NCI-H446 treated with DMSO at 0.1 percent for 48 hours (cell line): ENCODE results near the gene ZHX3.

ENCODE experiments used
- DNase-seq: peaks from one replicate; lab custom pipeline; 2025; lab: John Stamatoyannopoulos, UW

Gene ZHX3

GRCh38 chr20:41293269-41294037, 24.1 kb downstream of the ZHX3 start:
- DNase-seq, result no peak

DNA sequence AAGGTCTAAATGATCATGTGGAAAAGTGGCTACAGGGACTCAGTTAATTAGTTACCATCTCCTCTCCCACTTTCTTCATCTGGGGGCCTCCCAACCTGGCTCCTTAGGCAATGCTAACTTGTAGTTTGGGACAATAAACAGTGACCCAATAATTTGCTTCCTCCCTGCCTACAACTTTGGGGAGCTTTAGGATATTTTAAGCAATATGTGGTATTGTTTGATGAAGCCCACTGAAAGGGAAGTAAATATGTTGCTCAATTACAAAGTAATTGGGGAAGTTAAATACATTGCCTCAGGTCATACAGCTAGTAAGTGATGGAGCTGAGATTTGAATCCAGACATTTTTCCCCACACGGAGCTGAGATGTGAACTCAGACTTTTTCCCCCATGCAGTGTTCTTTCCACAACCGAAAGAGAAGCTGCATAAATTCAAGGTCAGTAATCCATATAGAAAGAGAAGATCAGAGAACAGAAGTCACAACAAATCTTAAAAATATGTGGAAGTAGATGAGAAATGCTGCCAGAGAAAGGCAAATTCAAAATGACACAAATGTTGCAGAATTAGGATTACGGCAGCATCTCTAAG, 26.6 kb downstream of the ZHX3 start:
- DNase-seq, result no peak

- DNase-seq, result no peak
These were observed 30.2 kb downstream of the ZHX3 start for GRCh38 chr20:41287327-41287726.

DNA sequence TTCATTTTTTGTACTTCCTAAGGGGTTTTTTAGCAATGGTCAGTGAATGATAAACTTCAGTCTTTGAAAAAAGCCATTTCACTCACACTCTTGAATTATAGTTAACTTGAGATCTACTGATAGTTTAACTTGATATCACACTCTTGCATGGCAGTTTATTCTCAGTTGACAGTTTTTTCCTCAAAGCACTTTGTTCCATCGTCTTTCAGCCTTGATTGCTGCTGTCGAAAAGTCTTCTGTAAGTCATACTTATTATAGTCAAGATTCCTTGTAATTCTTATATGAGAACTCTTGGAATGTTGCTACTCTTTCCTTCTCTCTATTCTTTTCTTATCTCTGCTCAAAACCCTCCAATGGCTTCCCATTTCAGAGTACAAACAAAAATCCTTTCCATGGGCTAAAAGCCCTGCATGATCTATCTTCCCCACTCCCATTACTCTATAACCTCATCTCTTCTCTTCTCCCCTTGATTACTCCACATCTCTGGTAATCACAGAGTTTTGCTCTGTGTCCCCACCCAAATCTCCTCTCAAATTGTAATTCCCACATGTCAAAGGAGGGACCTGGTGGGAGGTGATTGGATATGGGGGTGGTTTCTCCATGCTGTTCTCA, 31.2 kb downstream of the ZHX3 start:
- no peak for DNase-seq

DNA sequence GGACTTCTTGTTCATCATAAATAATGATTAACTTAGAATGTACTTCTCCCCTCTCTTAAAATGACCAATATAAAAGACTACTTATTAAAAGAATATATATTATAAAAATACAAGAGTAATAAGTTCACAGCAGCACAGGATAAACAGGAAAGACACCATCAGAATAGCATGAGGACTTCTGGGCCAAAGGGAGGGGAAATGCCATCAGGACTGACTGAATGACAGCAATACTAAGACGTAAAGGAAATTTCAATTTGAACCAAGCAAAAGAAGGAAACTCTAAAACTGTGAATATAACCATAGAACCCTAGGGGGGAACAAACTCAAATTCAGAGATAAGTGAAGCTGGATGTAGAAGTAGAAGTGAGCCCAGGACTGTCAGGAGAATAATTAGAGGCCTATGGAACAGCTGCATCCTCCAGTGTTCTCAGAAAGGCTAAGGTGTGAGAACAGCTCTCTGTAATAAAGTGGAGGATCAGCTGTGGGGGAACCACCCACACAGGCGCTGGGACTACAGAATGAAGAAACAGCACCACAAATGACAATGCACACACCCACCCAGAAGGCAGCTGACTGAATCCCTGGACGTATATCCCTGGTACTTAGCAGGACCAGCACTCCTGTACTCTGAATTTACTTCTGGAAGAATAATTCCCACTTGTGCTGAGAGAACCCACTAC, 37.8 kb downstream of the ZHX3 start:
- no peak for DNase-seq

GRCh38 chr20:41278936-41279335, 38.6 kb downstream of the ZHX3 start:
- DNase-seq, result no peak

- no peak for DNase-seq
These were observed 40.5 kb downstream of the ZHX3 start for GRCh38 chr20:41277049-41277448.

DNA sequence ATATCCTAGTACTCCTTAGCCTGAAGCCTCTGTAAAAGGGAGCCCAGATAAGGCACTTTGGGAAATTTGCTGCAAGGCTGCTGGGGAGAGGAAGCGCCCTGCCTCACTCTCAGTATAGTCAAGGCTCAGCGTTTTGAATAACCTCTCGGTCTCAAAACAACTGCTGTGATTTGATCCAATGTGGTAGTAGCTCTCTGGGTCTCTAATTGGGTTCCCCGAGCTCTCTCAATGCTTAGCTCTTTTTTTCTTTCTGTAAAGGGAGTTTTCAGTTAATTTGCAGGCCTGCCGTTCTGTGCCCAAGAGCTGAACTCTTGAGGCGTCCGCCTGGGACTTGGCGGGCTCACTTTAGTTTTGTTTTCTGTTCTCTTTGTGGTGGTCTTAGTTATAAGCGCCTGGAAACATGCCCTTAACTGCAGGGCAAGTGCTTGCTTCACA, 41.2 kb downstream of the ZHX3 start:
- DNase-seq, result no peak

GRCh38 chr20:41275301-41275731, 42.2 kb downstream of the ZHX3 start:
- no peak for DNase-seq

DNA sequence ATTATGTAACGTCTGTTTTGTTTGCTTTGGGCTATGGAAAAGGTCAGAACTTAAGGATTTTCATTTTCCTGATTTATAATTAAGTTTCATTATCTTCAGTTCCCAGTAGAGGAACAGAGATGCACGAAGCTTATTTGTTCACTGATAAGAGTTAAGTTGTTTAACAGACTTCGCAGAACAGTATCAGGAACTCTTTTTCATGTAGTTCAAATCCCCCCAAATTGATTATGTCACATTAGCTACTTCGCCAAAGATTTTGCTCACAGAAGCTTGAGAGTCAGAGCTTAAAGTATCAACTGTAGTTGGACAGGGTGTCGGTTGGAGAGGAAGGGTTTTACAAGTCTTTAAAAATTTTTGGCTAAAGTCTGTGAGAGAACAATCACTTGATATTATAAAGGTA, 43.4 kb downstream of the ZHX3 start:
- no peak for DNase-seq

DNA sequence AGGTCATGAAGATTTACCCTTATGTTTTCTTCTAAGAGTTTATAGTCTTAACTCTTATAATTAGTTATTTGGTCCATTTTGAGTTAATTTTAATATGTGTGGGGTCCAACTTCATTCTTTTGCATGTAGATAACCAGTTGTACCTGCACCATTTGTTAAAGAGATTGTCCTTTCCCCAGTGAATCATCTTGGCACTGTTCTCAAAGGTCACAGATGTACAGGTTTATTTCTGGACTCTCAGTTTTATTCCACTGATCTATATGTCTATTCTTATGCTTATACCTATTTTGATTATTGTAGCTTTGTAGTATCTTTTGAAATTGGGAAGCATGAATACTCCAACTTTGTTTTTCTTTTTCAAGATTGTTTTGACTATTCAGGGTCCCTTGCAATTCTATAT, 44.1 kb downstream of the ZHX3 start:
- DNase-seq, result no peak

GRCh38 chr20:41272339-41272738, 45.2 kb downstream of the ZHX3 start:
- DNase-seq, result no peak

DNA sequence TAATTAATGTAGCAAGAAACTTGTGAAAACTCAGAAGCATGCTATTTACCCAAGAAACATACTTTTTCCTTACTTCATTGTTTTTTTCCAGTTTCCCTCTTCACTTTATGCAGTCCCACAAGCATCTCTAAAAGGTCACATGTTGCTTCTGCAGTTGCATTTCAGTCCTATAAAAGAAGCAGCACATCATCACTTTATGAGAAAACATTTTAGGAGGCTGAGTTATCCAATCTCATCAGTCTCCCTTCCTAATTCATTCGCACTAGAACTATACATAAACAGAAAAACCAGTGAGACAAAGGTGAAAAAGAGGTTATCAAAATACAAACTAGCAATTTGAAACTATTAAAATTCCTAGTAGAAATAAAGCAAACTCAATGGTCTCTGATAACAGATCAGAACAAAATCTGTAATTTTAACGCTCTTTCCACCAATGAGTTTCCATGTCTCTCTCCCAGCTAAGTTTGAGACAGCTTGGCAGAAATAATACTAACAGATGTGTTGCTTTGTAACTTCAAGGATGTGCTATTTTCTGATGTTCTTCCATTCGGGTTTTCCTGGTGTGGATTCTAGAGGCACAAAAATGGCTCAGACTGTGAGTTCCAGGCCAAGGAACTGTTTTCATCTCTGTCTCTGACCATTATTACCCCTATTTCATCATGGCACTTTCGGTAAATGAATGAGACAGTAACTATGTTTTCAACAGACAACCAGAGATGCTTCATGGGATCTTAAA, 48.4 kb downstream of the ZHX3 start:
- DNase-seq, result peak; percentile 16

DNA sequence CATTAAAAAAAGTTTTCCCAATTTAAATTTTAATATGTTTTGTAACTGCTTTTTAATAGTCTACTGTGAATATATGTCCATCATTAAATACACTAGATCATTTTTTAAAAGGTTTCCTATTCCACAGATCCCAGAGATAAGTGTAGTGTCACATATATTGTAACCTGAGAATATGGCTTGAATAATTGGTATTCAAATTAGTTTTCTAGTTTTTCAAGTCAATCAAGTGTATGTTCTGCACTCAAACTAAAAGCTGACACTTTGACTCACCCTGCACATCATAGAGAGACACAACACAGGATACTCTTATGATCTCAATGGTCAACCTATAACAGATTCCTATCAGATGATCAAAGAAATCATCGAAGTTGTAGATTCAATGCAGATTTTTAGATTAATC, 49.1 kb downstream of the ZHX3 start:
- no peak for DNase-seq

- no peak for DNase-seq
These were observed 51.6 kb downstream of the ZHX3 start for GRCh38 chr20:41265938-41266337.

GRCh38 chr20:41264819-41265218, 52.7 kb downstream of the ZHX3 start:
- no peak for DNase-seq

GRCh38 chr20:41261790-41262717, 55.5 kb downstream of the ZHX3 start:
- DNase-seq, result no peak

DNA sequence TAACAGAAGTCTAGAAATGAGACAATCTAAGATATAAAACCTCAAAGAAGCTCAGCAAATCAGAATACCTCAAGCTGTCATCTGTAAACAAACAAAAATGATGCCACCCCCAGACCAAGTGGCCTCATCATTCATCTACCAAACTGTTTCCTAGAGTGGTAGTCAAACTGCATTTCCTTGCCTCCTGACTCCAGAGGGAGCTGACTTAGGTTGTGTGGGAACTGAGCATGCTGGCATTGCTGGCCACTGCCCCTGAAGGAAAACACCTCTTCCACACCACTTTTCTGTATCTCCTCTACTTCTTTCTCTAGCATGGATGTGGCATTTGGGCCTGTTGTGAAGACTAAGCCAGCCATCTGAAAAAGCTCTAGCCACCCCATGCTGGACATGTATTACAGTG, 56.3 kb downstream of the ZHX3 start:
- DNase-seq, result no peak

- no peak for DNase-seq
These were observed 56.8 kb downstream of the ZHX3 start for GRCh38 chr20:41260734-41261220.

- no peak for DNase-seq
These were observed 58.2 kb downstream of the ZHX3 start for GRCh38 chr20:41259309-41259708.

DNA sequence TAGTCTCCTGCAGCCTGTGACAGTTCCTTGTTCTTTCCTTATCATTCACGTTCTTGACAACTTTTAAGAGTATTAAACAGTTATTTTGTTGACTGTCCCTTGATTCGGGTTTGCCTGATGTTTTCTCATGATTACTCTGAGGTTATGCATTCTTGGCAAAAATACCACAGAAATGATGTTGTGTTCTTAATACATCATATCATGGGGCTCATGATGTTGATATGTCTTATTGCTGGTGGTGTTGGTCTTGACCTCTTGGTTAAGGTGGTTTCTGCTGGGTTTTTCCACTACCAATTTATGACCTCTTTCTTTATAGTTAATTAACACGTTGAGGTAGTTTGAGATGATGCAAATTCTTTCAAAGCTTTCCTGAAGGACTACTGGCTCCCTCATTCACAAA, 59.1 kb downstream of the ZHX3 start:
- no peak for DNase-seq
